IMR-90 (cell line): ENCODE results near the gene FAM131C. TPM values are rescaled to one million over a fixed set of nuclear protein-coding genes. Genes with fewer than 3 reads are reported as not detected.

Experiments
- ATAC-seq: fragments of 200-7000 bp; cut with Tn5 transposase; 2 replicates; pipeline ENCODE4 v1.9.1; 2020; ENCODE audit warnings: low read depth, mild to moderate bottlenecking, moderate library complexity
- BruUV-seq: library from RNA; stranded (reverse); fragments of 400-500 nt; replicated peaks from 2 replicates; lab custom pipeline; 2021; lab: Mats Ljungman, UMichigan
- CTCF ChIA-PET: fragments of 300-600 bp; formaldehyde crosslinking; extraction: SDS; loops from one replicate; lab custom pipeline; 2021; ENCODE audit warnings: antibody characterized with exemption; lab: Yijun Ruan, JAX
- POLR2A ChIA-PET: fragments of 300-600 bp; sonication (Branson Sonifier 250); formaldehyde crosslinking; loops from one replicate; lab custom pipeline; 2022; ENCODE audit warnings: antibody characterized with exemption; ENCODE audit not compliant: unreplicated experiment; lab: Charles Lee
- DNase-seq: peaks from one replicate; pipeline ENCODE4 v3.0.0; 2013
- H2AFZ ChIP-seq: replicated peaks from 2 replicates; pipeline ENCODE3; 2013; ENCODE audit warnings: low read length, mild to moderate bottlenecking; ENCODE audit not compliant: poor library complexity
- H2AK5ac ChIP-seq: 2 replicates; pipeline ENCODE4 v1.6.1; 2013; ENCODE audit warnings: low read depth, low read length, inconsistent platforms
- H2AK9ac ChIP-seq: replicated peaks from 2 replicates; pipeline ENCODE3; 2013; ENCODE audit warnings: mild to moderate bottlenecking, low read depth, low read length, moderate library complexity; ENCODE audit not compliant: poor library complexity
- H2BK120ac ChIP-seq: 2 replicates; pipeline ENCODE4 v1.6.1; 2013; ENCODE audit warnings: low read depth, low read length, inconsistent platforms
- H2BK15ac ChIP-seq: 3 replicates; pipeline ENCODE4 v1.6.1; 2013; ENCODE audit warnings: low read depth, low read length, inconsistent platforms
- H2BK20ac ChIP-seq: 2 replicates; pipeline ENCODE4 v1.6.1; 2013; ENCODE audit warnings: low read depth, mild to moderate bottlenecking, inconsistent platforms, low read length, moderate library complexity
- H2BK5ac ChIP-seq: 2 replicates; pipeline ENCODE4 v1.6.1; 2013; ENCODE audit warnings: mild to moderate bottlenecking, low read depth, low read length, inconsistent platforms; ENCODE audit not compliant: poor library complexity, severe bottlenecking
- H3K14ac ChIP-seq: replicated peaks from 2 replicates; pipeline ENCODE4 v1.6.1; 2013; ENCODE audit warnings: low read depth, low read length, inconsistent platforms
- H3K18ac ChIP-seq: 2 replicates; pipeline ENCODE4 v1.6.1; 2013; ENCODE audit warnings: low read depth, low read length, control low read depth
- H3K23ac ChIP-seq: 2 replicates; pipeline ENCODE4 v1.6.1; 2013; ENCODE audit warnings: low read depth, low read length, inconsistent platforms
- H3K27ac ChIP-seq: 2 replicates; pipeline ENCODE4 v1.5.1; 2013; ENCODE audit warnings: mild to moderate bottlenecking, control low read depth, low read length; ENCODE audit not compliant: insufficient read depth
- H3K27me3 ChIP-seq: 2 replicates; pipeline ENCODE4 v1.6.1; 2013; ENCODE audit warnings: low read length; ENCODE audit not compliant: control insufficient read depth, insufficient read depth
- H3K36me3 ChIP-seq: 2 replicates; pipeline ENCODE4 v1.6.1; 2013; ENCODE audit warnings: low read length, mixed read lengths; ENCODE audit not compliant: control insufficient read depth, insufficient read depth
- H3K4ac ChIP-seq: 2 replicates; pipeline ENCODE4 v1.6.1; 2013; ENCODE audit warnings: low read depth, low read length, inconsistent platforms
- H3K4me1 ChIP-seq: 2 replicates; pipeline ENCODE4 v1.6.1; 2013; ENCODE audit warnings: low read length, mixed read lengths; ENCODE audit not compliant: control insufficient read depth, insufficient read depth
- H3K4me2 ChIP-seq: 2 replicates; pipeline ENCODE4 v1.6.1; 2013; ENCODE audit warnings: low read depth, mild to moderate bottlenecking, control low read depth, low read length, moderate library complexity
- H3K4me3 ChIP-seq: 2 replicates; pipeline ENCODE4 v1.5.1; 2013; ENCODE audit warnings: low read depth, mild to moderate bottlenecking, control low read depth, low read length, moderate library complexity; ENCODE audit not compliant: insufficient read depth
- H3K56ac ChIP-seq: 2 replicates; pipeline ENCODE4 v1.6.1; 2013; ENCODE audit warnings: low read length, inconsistent platforms; ENCODE audit not compliant: insufficient read depth; ENCODE audit errors: extremely low read depth
- H3K79me1 ChIP-seq, 2 experiments: 2 replicates each; pipeline ENCODE4 v1.6.1; 2013; ENCODE audit warnings: low read length in 2 of 2, inconsistent platforms in 1 of 2, low read depth in 1 of 2
- H3K9ac ChIP-seq: 2 replicates; pipeline ENCODE4 v1.6.1; 2013; ENCODE audit warnings: low read depth, low read length, control low read depth
- H3K9me1 ChIP-seq: 2 replicates; pipeline ENCODE4 v1.6.1; 2013; ENCODE audit warnings: low read length, inconsistent platforms; ENCODE audit not compliant: insufficient read depth
- H3K9me3 ChIP-seq: 2 replicates; pipeline ENCODE4 v1.6.1; 2013; ENCODE audit warnings: low read length; ENCODE audit not compliant: control insufficient read depth, insufficient read depth
- H4K20me1 ChIP-seq: 2 replicates; pipeline ENCODE4 v1.6.1; 2013; ENCODE audit warnings: low read length, inconsistent platforms; ENCODE audit not compliant: insufficient read depth
- H4K5ac ChIP-seq: 2 replicates; pipeline ENCODE4 v1.6.1; 2013; ENCODE audit warnings: mild to moderate bottlenecking, low read depth, low read length, control low read depth
- H4K8ac ChIP-seq, 2 experiments: 2 replicates each; pipeline ENCODE4 v1.6.1; 2013; ENCODE audit warnings: low read depth in 2 of 2, low read length in 2 of 2, control low read depth in 1 of 2, inconsistent platforms in 1 of 2
- H4K91ac ChIP-seq: 2 replicates; pipeline ENCODE4 v1.6.1; 2013; ENCODE audit warnings: low read depth, low read length, inconsistent platforms; ENCODE audit not compliant: insufficient read depth
- CEBPB ChIP-seq: IDR thresholded peaks from 2 replicates; pipeline ENCODE4 v1.6.1; 2012; ENCODE audit warnings: low read depth, low read length, improper control_type of control experiment
- MAFK ChIP-seq: IDR thresholded peaks from 2 replicates; pipeline ENCODE4 v1.6.1; 2012; ENCODE audit warnings: low read depth, low read length, improper control_type of control experiment
- MAZ ChIP-seq: IDR thresholded peaks from 2 replicates; pipeline ENCODE4 v1.6.1; 2012; ENCODE audit warnings: low read depth, mild to moderate bottlenecking, low read length, improper control_type of control experiment, moderate library complexity, borderline replicate concordance
- RCOR1 ChIP-seq: IDR thresholded peaks from 2 replicates; pipeline ENCODE4 v1.6.1; 2012; ENCODE audit warnings: mild to moderate bottlenecking, low read length, improper control_type of control experiment; ENCODE audit not compliant: insufficient replicate concordance
- RFX5 ChIP-seq: IDR thresholded peaks from 2 replicates; pipeline ENCODE4 v1.8.0; 2012; ENCODE audit warnings: low read depth, mild to moderate bottlenecking, low read length, moderate library complexity
- WGBS, 2 experiments: methylation state at CpG; one replicate each; pipeline versions ENCODE4 v1.1.5 to v1.1.7; 2013; ENCODE audit warnings: missing lambda C conversion rate in 2 of 2; ENCODE audit not compliant: insufficient read length in 1 of 2; ENCODE audit errors: extremely low coverage in 2 of 2; 5-methylcytosine and 5-hydroxymethylcytosine counted together
- dilution Hi-C: fragments of 300-500 bp; cut with HindIII; formaldehyde crosslinking; loops from one replicate; pipeline ENCODE4 v1.14.3; 2018; ENCODE audit warnings: low sequenced_read_pairs; ENCODE audit not compliant: unreplicated experiment
- in situ Hi-C: fragments of 300-500 bp; cut with MboI; formaldehyde crosslinking; loops from 3 replicates; pipeline ENCODE4 v1.14.3; 2019; ENCODE audit warnings: low sequenced_read_pairs, inconsistent platforms, mixed read lengths
- intact Hi-C: fragments of 100-400 bp; cut with micrococcal nuclease; formaldehyde crosslinking; loops from 2 replicates; pipeline ENCODE4 v1.10.0; 2022
- polyA plus RNA-seq, 3 experiments: library from polyadenylated mRNA; depleted of rRNA; stranded (reverse); fragments of >200 nt; gene quantifications; 2 replicates each; pipeline ENCODE4 v1.2.3, GENCODE V29; 2012; ENCODE audit warnings: low replicate concordance in 1 of 3
- total RNA-seq: library from RNA; depleted of rRNA; stranded (reverse); fragments of >200 nt; gene quantifications from 2 replicates; pipeline ENCODE4 v1.2.3, GENCODE V29; 2012

FAM131C gene
- total and polyA plus RNA-seq, 2 of the 4 experiments (the other 2 are of a cell fraction) = 0.18 to 1.0 TPM

DNA sequence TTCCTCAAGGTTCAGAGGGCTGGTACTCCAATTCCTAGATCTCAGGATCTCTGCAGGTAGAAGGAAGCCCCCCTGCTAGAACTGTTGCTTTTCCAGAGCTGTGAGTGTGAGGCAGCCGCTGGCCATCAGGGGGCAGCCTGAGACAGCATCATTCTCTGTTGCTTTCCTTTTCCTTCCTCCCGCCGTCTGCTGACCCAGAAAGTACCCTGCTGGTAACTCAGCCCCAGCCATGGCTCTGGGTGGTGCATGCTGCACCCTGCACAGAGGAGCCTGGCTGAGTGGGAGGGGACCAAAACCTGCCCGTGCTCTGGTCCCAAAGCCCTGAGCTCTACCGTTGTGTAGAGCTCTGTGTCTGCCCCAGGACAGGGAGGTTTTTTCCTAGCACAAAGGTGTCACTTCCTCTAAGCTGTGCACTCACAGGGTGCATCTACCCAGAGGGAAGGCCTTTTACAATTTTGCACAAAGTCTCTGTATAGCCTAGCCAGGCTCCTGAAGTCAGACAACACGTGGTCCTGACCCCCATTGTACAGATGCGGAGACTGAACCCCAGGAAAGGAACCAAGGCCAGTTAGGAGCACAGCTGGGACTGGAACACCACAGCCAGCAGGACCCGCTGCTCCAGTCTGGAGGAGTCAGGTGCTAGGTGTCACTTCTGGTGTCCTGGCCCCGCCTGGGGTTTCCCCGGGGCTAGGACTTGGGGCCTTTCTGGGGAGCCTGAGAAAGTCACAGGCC is 5.6 kb upstream of the FAM131C start (continued):
- TF ChIP-seq MAZ = 0 out of 2 replicates have a peak, but pooled peaks have one; percentile 36
- no peak for TF ChIP-seq MAFK
- no peak for TF ChIP-seq RFX5

DNA sequence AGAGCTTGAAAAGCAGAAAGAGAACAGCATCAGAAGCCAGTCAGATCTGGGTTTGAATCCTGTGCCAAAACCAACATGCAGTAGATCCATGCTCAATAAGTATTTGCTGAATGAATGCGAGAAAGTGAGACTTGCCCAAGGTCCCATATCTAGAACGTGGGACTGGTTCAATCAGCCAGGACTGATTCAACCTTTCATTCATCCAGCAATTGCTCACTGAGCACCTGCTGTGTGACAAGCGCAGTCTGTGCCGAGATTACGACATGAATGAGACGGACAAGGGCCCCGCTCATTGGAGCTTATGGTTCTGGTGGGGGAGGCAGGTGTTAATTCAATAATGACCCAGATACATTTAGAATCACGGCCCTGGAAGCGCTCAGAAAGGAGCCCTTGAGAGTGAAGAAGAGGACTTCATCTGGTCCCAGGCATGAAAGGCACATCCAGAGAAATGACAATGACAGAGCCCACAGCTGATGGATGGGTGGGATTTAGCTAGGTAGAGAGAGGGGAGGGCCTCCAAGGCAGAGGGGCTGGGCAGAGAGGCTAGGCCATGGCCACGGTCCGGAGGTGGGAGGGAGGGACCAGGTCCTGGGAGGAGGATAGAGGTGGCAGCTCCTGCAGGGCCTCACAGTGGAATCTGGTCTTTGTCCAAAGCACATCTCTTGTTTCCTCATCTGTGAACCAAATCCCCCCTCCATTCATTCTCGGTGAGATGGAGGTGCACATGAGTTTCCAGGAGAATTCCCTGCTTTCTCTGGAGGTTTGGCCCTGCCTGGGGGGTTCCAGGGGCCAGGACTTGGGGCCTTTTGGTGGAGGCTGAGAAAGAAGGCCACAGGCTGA is 4.2 kb upstream of the FAM131C start:
- Histone ChIP-seq H3K36me3 (no peaks in the 10 kb centered on the region), H3K79me1 (peaks cover 0 to 6% of the 10 kb centered on the region in 2 experiments; a peak in 2 of 4 replicates), H3K9ac (no peak overlapping the region), H2BK120ac (peak overlapping the region; percentile 74; the same call in 1 of the 2 replicates), H3K14ac (no peak overlapping the region), H3K27ac (no peak overlapping the region), H3K9me1 (peaks cover 10% of the 10 kb centered on the region), H2AK5ac (no peak overlapping the region; the same call in 1 of the 2 replicates), H4K20me1 (no peaks in the 10 kb centered on the region), H2BK5ac (no peak overlapping the region), H3K56ac (no peak overlapping the region), H2BK20ac (no peak overlapping the region), H4K8ac (no peak overlapping the region), H4K5ac (no peak overlapping the region), H3K23ac (no peak overlapping the region), H3K4me2 (no peak overlapping the region), H3K18ac (no peak overlapping the region), H2AK9ac (peak overlapping the region; percentile 74), H2AFZ (peak overlapping the region; percentile 1), H3K4me1 (peaks cover 15% of the 10 kb centered on the region), H3K9me3 (no peaks in the 10 kb centered on the region), H3K27me3 (no peaks in the 10 kb centered on the region), H3K4me3 (no peak overlapping the region), H2BK15ac (no peak overlapping the region), H4K91ac (no peak overlapping the region; the same call in 1 of the 2 replicates), H3K4ac (no peak overlapping the region; the same call in 1 of the 2 replicates)
- CTCF ChIA-PET = interaction anchor here (0.9 to 1.6 kb wide), 2 partner anchors 109 to 111 kb away, joined by 3 to 6 read pairs; no protein-coding TSS in a partner anchor
- in situ Hi-C loops = loop anchor here (5.0 kb wide), 2 partner anchors 105 to 165 kb away; no protein-coding TSS in a partner anchor
- dilution Hi-C loops = no loop called here
- POLR2A ChIA-PET = no interaction called here
- 0 out of 2 replicates have a peak, but pooled peaks have one; percentile 26 for TF ChIP-seq CEBPB
- TF ChIP-seq RCOR1 = no peak
- intact Hi-C loops = loop anchor here (2.0 kb wide), 1 partner anchor 69 kb away; no protein-coding TSS in a partner anchor
- no TSS peak for BruUV-seq
- 70% methylated on average over 2 of the region's 12 CpGs; no CpG with 5 or more reads in 1 of the 2 experiments for WGBS, 2 experiments
- DNase-seq = peak; percentile 30
- ATAC-seq = no peak
